ENCODE results near the gene TIMP2. TPM values are rescaled to one million over a fixed set of nuclear protein-coding genes. Genes with fewer than 3 reads are reported as not detected.
"Not testable (repeated sequence)": the region's sequence is repeated elsewhere in the genome, so short reads cannot be mapped to it uniquely, and the experiment has no call there.

Gene TIMP2
- total RNA-seq, 2 donors from 2014 or later: 161 to 191 TPM

DNA sequence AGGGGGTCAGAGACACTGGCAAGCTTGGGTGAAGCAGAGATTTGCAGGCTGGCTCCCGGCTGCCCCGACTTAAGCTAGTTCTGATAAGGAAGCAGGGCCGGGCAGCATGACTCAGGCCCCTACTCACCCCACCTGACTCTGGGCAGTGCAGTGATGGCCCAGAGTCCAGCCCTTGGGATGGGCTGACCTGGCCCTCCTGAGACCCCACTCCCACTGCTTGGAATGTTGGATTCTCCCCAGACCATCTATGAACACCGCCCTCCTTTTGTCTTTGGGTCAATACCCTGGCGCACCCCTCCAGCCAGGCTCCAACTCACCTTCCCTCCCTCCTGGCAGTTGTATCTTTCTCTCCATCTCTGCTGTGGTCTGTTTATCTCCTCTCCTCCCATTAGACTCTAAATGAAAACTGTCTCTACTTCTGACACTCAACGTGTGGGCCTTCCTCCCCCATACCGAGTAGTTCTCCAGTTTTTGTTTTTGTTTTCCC lies 33.5 kb upstream of the TIMP2 start:
- intact Hi-C loops (cut with DNase I): no loop called here
- no peak for DNase-seq
- peak in 1 of 2 donors; percentile 90 for ATAC-seq

DNA sequence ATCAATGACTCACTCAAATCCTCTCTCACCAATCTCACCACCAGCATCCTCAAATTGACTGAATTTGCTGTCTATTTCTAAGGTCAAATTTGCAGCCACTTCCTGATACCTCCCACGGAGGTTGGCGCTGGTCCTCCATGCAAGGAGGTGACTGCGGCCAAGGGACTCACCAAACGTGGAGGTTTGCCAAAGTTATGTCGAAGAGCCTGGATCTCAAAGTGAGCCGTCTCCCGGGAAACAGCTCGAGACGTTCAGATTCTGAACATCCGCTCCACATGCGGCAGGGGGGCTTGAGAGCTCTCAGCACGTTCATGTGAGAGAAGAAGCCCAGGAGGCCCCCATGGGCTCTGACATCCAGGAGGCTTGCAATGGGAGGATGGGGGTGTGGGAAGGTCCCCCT lies 31.9 kb upstream of the TIMP2 start:
- intact Hi-C loops (cut with DNase I): no loop called here
- ATAC-seq: no peak

DNA sequence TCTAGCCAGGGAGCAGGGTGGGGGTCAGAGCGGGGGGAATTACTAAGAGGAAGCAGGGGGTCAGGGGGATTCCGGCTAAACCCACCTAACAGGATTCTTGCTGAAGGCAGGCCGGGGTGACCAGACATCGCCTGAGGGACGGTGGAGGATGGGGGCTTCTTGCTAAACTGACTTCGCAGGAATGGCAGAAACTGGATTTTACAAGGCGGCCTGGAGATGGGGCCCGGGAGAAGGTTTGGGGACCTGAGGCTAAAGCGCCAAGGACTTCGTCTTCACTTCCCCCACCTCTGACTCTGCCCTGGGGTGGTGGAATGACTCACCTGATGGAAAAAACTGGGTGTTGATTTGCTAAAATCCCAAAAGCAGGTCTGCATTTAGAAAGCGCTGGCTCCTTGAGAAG lies 31.1 kb upstream of the TIMP2 start:
- ATAC-seq: no peak
- DNase-seq: no peak
- intact Hi-C loops (cut with DNase I): no loop called here

More for the DNA sequence above, 31.9 kb upstream of the TIMP2 start:
- DNase-seq: no peak

DNA sequence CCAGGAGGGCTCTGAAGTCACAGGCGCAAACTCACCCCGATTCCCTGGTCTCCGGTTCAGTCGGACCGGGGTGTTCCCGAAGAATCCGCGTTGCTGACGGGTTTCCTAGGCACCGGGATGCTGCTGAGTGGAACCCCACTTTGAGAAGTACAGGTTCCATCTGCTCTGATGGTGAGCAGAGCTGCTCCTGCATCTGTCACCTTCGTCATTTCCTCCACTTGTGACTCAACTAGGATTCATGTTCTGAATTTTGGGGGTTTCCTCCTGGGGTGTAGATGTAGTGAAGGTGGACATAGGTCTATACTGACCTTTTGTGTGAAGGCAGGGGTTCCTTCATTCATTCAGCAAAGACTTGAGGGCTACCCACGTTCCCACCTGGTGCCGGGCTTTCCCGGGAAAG lies 29.5 kb upstream of the TIMP2 start:
- intact Hi-C loops (cut with DNase I): no loop called here
- ATAC-seq (no peak), DNase-seq (no peak)

DNA sequence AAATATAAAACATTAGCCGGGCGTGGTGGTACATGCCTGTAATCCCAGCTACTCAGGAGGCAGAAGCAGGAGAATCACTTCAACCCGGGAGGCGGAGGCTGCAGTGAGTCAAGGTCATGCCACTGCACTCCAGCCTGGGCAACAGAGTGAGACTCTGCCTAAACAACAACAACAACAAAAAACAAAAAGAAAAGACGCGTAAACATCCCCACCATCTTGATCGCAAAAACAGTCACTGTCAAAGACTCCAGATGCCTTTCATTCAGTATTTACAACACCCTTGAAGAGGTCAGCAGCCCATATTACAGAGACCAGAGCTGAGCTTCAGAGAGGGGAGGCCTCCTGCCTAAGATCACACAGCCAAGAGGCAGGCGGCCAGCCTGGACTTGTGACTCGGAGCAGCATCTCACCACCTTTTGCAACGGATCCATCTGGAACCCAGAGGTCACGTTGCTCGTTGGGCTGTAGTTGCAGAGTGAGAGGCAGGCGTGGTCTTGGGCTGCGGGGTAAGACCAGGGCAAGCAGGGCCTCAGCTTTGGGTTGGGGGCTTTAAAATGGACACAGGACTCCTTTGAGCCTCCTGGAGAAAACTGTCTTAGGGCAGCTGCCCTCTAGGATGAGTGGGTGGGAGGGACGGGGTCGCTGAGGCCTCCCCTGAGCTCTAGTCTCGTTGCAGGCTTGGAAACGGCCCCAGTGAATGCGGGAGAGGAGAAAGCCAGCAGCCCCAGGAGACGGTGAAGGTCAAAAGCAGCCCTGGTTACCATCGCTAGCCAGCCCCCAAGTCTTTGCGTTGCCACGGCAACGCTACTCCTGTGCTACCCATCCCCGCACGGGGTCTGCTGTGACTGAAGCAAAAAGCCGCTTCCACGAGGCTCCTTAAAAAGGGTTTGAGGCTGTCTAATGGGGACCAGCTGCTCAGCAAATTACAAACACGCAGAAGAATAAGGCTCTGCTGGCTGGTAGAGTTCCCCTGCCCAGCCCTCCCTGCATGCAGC lies 28.5 kb upstream of the TIMP2 start:
- ATAC-seq (no peak), DNase-seq (no peak)
- intact Hi-C loops (cut with DNase I): no loop called here

DNA sequence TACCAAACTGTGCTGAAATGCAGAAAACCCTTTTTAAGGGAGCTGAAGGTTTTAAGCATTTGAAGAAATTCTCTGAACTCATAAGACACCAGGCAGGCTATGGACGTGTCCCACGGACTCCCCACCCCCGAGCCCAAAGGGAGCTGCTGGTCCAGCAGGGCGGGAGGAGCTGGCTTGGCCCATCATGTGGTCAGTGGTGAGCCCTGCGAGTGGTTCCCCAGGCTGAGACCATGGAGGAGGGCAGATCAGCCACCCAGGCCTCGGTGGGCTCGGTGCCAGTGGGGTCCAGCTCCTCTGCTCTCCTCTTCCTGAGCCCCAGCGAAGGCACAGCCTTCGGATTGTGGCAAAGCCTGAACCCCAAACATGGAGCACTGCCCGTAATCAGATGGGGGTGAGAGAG lies 27.5 kb upstream of the TIMP2 start:
- no peak for DNase-seq
- ATAC-seq: peak in 1 of 2 donors; percentile 22
- intact Hi-C loops (cut with DNase I): no loop called here

DNA sequence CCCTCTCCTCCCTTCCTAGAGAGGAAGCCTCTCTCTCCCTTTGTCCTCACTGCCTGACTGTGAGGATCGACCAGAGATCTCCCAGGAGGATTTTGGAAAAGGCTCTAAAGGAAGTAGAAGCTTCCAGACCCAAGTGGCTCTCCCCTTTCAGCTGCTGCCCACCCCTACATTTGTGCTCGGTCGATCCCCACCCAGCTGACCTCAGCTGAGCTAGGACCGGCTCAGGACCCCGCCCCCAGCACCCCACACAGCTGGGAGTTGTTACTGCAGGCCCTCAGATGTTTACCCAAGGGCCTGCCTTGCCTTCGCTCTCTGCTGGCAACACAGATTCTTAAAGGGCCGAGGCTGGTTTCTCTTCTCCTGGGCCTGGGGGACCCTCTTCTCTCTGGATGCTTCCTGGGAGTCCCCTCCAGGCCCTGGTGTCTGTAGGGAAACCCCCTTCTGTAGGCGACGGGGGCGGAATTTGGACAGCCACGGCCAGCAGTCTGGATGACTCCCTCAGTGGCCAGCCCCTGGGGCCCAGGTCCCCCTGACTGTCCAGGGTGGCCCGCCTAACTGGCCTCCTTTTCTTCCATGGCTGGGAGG lies 26.9 kb upstream of the TIMP2 start:
- ATAC-seq: peak; percentile 43 to 53
- no peak for DNase-seq
- intact Hi-C loops (cut with DNase I): no loop called here

DNA sequence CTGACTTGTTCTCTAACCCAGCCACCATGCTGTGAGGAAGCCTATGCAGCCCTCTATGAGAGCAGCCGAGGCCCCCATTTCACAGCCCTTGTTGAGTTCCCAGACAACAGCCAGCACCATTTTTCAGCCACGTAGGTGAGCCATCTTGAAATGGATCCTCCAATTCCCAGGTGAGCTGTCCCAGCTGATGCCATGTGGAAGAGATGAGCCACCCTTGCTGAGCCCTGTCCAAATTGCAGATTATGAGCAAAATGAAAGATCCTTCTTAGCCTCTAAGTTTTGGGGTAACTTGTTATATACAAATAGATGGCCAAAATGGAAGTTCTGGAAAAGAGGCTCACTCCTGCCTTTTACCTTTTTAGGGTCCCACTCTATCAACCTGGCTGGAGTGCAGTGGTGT lies 25.7 kb upstream of the TIMP2 start:
- DNase-seq: no peak
- no peak for ATAC-seq
- intact Hi-C loops (cut with DNase I): no loop called here

DNA sequence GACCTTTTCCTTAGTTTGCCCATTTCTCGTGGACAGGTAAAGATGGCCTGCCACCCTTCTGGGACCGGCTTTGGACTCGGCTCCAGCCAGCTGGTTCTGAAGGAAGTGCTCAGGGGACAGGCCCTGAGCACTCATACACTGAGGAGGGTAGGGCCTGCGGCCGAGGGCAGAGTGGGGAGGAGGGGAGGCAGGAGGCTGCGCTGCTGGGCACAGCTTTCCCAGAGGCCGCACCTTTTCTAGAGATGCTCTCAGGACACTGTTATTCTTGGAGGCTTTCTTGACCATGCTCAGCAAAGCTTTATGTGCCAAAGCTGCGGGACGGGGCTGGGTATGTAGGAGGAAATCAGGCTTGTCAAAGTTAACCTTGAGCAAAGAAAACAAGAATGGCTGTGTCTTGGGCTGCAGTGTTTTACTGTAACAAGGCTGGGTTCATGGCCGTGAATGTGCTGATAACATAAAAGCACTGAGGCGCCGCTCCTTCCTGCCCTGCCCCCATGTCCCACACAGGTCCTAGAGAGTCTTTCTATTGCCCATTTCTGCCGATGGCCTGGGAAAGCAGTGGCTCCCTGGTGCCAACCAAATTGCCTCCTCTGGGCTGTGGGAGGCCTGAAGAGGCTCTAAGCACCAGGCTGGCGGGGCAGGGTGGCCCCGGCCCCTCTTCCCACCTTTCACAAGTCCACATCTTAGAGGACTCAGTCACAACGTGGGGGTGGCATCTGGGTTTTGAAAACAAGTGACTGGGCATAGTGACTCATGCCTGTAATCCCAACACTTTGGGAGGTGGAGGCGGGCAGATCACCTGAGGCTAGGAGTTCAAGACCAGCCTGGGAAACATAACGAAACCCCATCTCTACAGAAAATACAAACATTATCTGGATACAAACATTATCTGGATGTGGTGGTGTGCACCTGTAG lies 22.3 kb upstream of the TIMP2 start:
- peak in 1 of 2 donors; percentile 30 for ATAC-seq
- DNase-seq: no peak
- intact Hi-C loops (cut with DNase I): no loop called here

DNA sequence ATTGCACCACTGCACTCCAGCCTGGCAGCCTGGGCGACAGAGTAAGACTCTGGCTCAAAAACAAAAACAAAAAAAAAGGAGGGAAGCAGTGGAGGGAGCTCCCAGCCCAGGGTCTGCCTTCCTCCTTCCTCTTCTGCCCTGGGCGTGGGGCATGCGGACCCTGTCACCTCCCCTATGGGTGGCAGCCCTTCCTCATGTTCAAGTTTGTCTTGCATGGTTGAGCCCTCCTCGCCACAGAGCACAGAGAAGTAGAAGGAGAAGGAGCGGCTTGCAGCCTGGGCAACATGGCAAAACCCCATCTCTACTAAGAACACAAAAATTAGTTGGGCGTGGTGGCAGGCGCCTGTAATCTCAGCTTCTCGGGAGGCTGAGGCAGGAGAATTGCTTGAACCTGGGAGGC lies 21.4 kb upstream of the TIMP2 start:
- intact Hi-C loops (cut with DNase I): no loop called here
- ATAC-seq: no peak
- DNase-seq: no peak

DNA sequence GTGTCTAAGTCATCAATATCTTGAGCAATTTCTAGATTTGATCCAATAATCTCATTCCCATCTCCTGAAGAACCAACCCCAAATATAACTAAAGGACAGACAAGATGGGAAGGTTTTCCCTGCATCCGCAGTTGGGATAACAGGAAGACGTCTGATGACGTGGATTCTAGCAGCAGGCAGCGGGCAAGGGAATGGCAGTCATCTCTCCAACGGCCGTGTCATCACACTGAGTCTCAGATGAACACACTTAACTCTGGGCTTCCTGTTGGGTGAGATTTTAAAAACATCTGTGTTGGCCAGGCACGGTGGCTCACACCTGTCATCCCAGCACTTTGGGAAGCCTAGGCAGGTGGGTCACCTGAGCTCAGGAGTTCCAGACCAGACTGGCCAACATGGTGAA lies 20.9 kb upstream of the TIMP2 start:
- DNase-seq (no peak), ATAC-seq (no peak)
- intact Hi-C loops (cut with DNase I): no loop called here

DNA sequence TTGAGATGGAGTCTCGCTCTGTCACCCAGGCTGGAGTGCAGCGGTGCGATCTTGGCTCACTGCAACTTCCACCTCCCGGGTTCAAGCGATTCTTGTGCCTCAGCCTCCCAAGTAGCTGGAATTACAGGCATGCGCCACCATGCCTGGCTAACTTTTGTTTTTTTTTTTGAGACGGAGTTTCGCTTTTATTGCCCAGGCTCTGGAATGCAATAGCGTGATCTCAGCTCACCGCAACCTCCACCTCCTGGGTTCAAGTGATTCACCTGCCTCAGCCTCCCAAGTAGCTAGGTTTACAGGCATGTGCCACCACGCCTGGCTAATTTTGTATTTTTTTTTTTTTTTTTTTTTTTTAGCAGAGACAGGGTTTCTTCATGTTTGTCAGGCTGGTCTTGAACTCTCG lies 20.3 kb upstream of the TIMP2 start:
- DNase-seq; ATAC-seq; intact Hi-C loops (cut with DNase I): not testable (repeated sequence)

DNA sequence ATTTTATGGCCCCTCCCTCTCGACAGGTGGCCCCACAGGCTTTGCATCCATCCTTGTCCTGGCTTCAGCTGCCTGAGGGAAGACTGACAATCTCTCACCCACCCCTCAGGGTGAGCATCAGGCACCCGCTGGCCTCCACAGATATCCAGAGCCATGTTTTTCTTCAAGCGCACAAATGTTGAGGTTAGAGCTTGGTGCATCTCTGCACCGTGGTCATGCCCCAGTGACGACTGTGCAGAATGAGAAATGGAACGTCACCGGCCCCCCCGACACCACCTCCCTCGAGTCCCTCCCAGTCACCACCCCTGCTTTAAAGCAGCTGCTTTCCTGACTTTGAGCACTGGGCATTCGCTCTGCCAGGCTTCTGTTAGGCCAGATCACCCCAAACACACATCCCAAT lies 19.8 kb upstream of the TIMP2 start:
- ATAC-seq (no peak), DNase-seq (no peak)
- intact Hi-C loops (cut with DNase I): no loop called here

DNA sequence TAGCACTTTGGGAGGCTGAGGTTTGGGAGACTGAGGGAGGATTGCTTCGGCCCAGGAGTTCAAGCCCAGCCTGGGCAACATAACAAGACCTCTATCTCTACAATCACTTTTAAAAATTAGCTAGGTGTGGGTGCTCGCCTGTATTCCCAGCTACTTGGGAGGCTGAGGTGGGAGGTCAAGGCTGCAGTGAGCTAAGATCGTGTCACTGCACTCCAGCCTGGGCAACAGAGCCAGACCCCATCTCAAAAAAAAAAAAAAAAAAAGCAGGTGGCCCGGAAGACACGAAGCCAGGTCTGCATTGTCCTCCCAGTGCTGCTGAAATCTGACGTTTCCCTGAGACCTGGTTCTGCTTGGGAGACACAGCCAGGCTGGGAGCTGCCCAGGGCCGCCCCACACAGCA lies 18.8 kb upstream of the TIMP2 start:
- DNase-seq (no peak), ATAC-seq (no peak)
- intact Hi-C loops (cut with DNase I): no loop called here

DNA sequence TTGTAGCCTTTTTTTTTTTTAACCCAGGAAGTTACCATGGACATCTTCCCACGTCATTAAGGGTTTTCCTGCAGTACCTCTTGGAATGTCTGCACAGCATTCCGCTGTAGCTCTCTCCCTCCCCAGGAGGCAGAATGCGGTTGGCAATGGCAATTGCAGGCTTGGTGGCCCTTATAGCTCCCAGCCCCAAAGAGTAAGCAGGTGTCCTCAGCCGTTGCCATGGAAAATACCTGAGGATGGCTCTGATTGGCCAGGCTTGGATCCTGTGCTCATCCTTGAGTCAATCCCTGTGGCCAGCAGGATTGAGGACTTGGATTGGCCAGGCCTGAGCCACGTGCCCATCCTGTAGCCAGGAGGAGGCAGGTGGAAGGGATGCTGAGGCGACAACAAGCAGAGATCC lies 15.5 kb upstream of the TIMP2 start:
- intact Hi-C loops (cut with DNase I): no loop called here
- DNase-seq (no peak), ATAC-seq (no peak)

DNA sequence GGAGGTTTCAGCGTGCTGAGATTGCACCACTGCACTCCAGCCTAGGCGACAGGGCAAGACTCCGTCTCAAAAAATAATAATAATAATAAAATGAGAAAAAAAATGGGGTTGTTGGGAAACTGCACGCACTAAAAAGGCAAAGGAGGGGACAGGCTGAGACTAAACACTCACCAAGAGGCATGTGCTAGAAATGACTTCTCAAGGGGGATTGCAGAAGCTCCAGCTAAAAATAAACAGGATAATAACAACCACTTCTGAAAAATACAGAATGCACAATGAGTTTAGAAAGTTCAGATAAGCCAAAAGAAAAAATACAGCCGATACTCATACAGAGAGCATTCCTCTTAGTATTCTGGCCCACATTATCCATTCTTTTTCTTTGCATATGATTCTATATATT lies 15.1 kb upstream of the TIMP2 start:
- intact Hi-C loops (cut with DNase I): no loop called here
- no peak for ATAC-seq
- no peak for DNase-seq

DNA sequence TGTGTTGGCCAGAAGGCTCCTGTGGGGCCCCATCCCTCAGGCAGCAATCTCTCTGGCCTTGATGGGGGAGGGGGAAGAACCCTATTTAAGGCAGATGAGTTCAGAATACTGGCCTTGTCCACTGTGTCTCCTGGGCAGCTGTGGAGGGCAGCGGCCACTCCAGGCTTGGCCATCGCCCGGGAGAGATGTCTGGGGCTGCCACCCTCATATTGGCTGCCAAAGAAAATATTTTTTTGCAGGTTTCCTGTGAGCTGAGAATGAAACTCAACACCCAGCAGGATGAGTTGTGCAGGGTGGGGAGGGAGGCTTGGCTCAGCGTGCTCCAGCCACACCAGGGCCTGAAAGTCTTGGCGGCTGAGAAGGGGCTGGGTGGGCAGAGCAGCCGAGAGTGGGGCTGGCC lies 14.4 kb upstream of the TIMP2 start:
- DNase-seq (no peak), ATAC-seq (no peak)
- intact Hi-C loops (cut with DNase I): loop anchor here in 1 of 2 donors (10.0 kb wide), 1 partner anchor 75 kb away; no protein-coding TSS in a partner anchor

DNA sequence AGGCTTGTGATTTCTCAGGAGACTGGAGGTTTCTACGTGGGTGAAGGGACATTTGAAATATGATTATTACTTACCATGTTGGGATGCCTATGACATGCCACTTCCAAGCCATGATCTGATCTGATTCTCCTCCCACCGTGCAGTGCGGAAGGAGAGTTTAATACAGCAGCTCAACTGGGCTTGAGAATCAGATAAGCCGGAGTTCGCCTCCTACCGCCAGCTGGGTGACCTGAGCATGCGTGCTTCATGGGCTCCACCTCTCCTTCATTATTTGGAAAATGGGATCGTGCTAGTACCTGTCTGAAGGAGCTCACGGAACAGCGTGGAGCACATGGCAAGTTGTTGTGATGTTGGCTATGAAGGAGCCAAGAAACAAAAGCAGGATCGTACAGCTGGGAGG lies 12.4 kb upstream of the TIMP2 start:
- no peak for ATAC-seq
- no peak for DNase-seq
- intact Hi-C loops (cut with DNase I): loop anchor here in 1 of 2 donors (10.0 kb wide), 1 partner anchor 73 kb away; no protein-coding TSS in a partner anchor
